Activated CD8-positive, alpha-beta memory T cell treated with anti-CD3 and anti-CD28 coated beads, Interleukin-2, amount 50 U/mL, for 1 hour (primary cell): ENCODE results near the gene VAV3.
A peak's percentile ranks its signal among the peaks of the same experiment; 100 is the strongest.

ENCODE experiments used
- DNase-seq: peaks from one replicate; pipeline ENCODE4 v3.0.0-alpha.2; 2020; ENCODE audit errors: extremely low read depth

The VAV3 gene

GRCh38 chr1:107840725-107841124 is 124.3 kb downstream of the VAV3 start:
- no peak for DNase-seq

GRCh38 chr1:107838056-107838455 is 126.9 kb downstream of the VAV3 start:
- no peak for DNase-seq

GRCh38 chr1:107835151-107835670 is 129.8 kb downstream of the VAV3 start:
- no peak for DNase-seq

- DNase-seq, result no peak
These were observed 131.9 kb downstream of the VAV3 start for GRCh38 chr1:107833061-107833460.

GRCh38 chr1:107831921-107832320 is 133.1 kb downstream of the VAV3 start:
- no peak for DNase-seq

- no peak for DNase-seq
These were observed 134.5 kb downstream of the VAV3 start for GRCh38 chr1:107830526-107830925.

- no peak for DNase-seq
These were observed 134.9 kb downstream of the VAV3 start for GRCh38 chr1:107830075-107830474.

- DNase-seq, result no peak
These were observed 135.8 kb downstream of the VAV3 start for GRCh38 chr1:107829036-107829770.

GRCh38 chr1:107824946-107825345 is 140.0 kb downstream of the VAV3 start:
- DNase-seq, result no peak

- peak; percentile 11 for DNase-seq
These were observed 143.6 kb downstream of the VAV3 start for GRCh38 chr1:107821340-107821739.

- no peak for DNase-seq
These were observed 144.2 kb downstream of the VAV3 start for GRCh38 chr1:107820801-107821200.

GRCh38 chr1:107817935-107818334 is 147.0 kb downstream of the VAV3 start:
- no peak for DNase-seq

GRCh38 chr1:107817206-107817605 is 147.8 kb downstream of the VAV3 start:
- DNase-seq, result no peak

GRCh38 chr1:107810291-107810951 is 154.6 kb downstream of the VAV3 start:
- no peak for DNase-seq

GRCh38 chr1:107807855-107808254 is 157.1 kb downstream of the VAV3 start:
- DNase-seq, result no peak

GRCh38 chr1:107807405-107807804 is 157.6 kb downstream of the VAV3 start:
- no peak for DNase-seq

GRCh38 chr1:107806902-107807301 is 158.1 kb downstream of the VAV3 start:
- DNase-seq, result no peak

GRCh38 chr1:107804741-107805140 is 160.2 kb downstream of the VAV3 start:
- no peak for DNase-seq

- DNase-seq, result no peak
These were observed 160.8 kb downstream of the VAV3 start for GRCh38 chr1:107804134-107804533.

- DNase-seq, result no peak
These were observed 161.4 kb downstream of the VAV3 start for GRCh38 chr1:107803579-107803978.

- no peak for DNase-seq
These were observed 162.3 kb downstream of the VAV3 start for GRCh38 chr1:107802654-107803053.

GRCh38 chr1:107795994-107796393 is 169.0 kb downstream of the VAV3 start:
- no peak for DNase-seq

GRCh38 chr1:107795441-107795840 is 169.5 kb downstream of the VAV3 start:
- no peak for DNase-seq
